ENCODE results near the gene LAMC2.
"Not testable (repeated sequence)": the region's sequence is repeated elsewhere in the genome, so short reads cannot be mapped to it uniquely, and the experiment has no call there.

Gene LAMC2

GRCh38 chr1:183185941-183186490, at the start of gene LAMC2:
Gene LAMC2 (plus strand): TSS chr1:183186264. CDS start chr1:183186353, 89 bp downstream.
- DNase-seq = no peak

- DNase-seq = no peak
These were observed 48.3 kb upstream of the LAMC2 start for GRCh38 chr1:183137782-183138181.

- DNase-seq = no peak
These were observed 47.8 kb upstream of the LAMC2 start for GRCh38 chr1:183138301-183138700.

GRCh38 chr1:183139281-183139942, 46.7 kb upstream of the LAMC2 start:
- no peak for DNase-seq

GRCh38 chr1:183140633-183141032, 45.4 kb upstream of the LAMC2 start:
- no peak for DNase-seq

- no peak for DNase-seq
These were observed 43.9 kb upstream of the LAMC2 start for GRCh38 chr1:183142171-183142570.

- DNase-seq = no peak
These were observed 42.3 kb upstream of the LAMC2 start for GRCh38 chr1:183143576-183144315.

GRCh38 chr1:183144752-183145151, 41.3 kb upstream of the LAMC2 start:
- no peak for DNase-seq

- no peak for DNase-seq
These were observed 38.3 kb upstream of the LAMC2 start for GRCh38 chr1:183147735-183148134.

GRCh38 chr1:183148599-183148998, 37.5 kb upstream of the LAMC2 start:
- DNase-seq = no peak

- DNase-seq = no peak
These were observed 36.8 kb upstream of the LAMC2 start for GRCh38 chr1:183149273-183149672.

- not testable (repeated sequence) for DNase-seq
These were observed 36.0 kb upstream of the LAMC2 start for GRCh38 chr1:183150032-183150431.

- DNase-seq = no peak
These were observed 35.6 kb upstream of the LAMC2 start for GRCh38 chr1:183150445-183150844.

- DNase-seq = no peak
These were observed 33.9 kb upstream of the LAMC2 start for GRCh38 chr1:183152180-183152579.

GRCh38 chr1:183155939-183156338, 30.1 kb upstream of the LAMC2 start:
- DNase-seq = no peak

- no peak for DNase-seq
These were observed 26.1 kb upstream of the LAMC2 start for GRCh38 chr1:183159960-183160359.

GRCh38 chr1:183161391-183161790, 24.7 kb upstream of the LAMC2 start:
- no peak for DNase-seq

- DNase-seq = no peak
These were observed 22.7 kb upstream of the LAMC2 start for GRCh38 chr1:183163316-183163715.

- DNase-seq = no peak
These were observed 21.7 kb upstream of the LAMC2 start for GRCh38 chr1:183164340-183164739.

- DNase-seq = no peak
These were observed 21.1 kb upstream of the LAMC2 start for GRCh38 chr1:183164963-183165362.

GRCh38 chr1:183165456-183165855, 20.6 kb upstream of the LAMC2 start:
- DNase-seq = no peak

GRCh38 chr1:183166454-183166853, 19.6 kb upstream of the LAMC2 start:
- no peak for DNase-seq

GRCh38 chr1:183167676-183168075, 18.4 kb upstream of the LAMC2 start:
- no peak for DNase-seq

GRCh38 chr1:183168308-183168707, 17.8 kb upstream of the LAMC2 start:
- DNase-seq = no peak

Data from NCI-H1436 treated with DMSO at 0.1 percent for 48 hours (cell line).